CD1c-positive myeloid dendritic cell (primary cell): ENCODE measurements around the gene RHO.

Experiments used
- DNase-seq: peaks from one replicate; pipeline ENCODE4 v3.0.0-alpha.2; 2016; ENCODE audit errors: extremely low spot score

RHO gene

GRCh38 chr3:129559565-129560079 is 31.2 kb downstream of the RHO start:
- no peak for DNase-seq

GRCh38 chr3:129560269-129560787 is 31.9 kb downstream of the RHO start:
- no peak for DNase-seq

GRCh38 chr3:129560911-129561594 is 32.6 kb downstream of the RHO start:
- no peak for DNase-seq

GRCh38 chr3:129561619-129562248 is 33.3 kb downstream of the RHO start:
- DNase-seq, result no peak

- DNase-seq, result no peak
These were observed 34.4 kb downstream of the RHO start for GRCh38 chr3:129562803-129563202.

GRCh38 chr3:129563332-129563731 is 34.9 kb downstream of the RHO start:
- no peak for DNase-seq

GRCh38 chr3:129563850-129564535 is 35.6 kb downstream of the RHO start:
- DNase-seq, result no peak

GRCh38 chr3:129564981-129565644 is 36.7 kb downstream of the RHO start:
- DNase-seq, result no peak

GRCh38 chr3:129565902-129566301 is 37.5 kb downstream of the RHO start:
- DNase-seq, result no peak

- no peak for DNase-seq
These were observed 38.8 kb downstream of the RHO start for GRCh38 chr3:129567176-129567705.

- no peak for DNase-seq
These were observed 39.5 kb downstream of the RHO start for GRCh38 chr3:129567939-129568338.

- DNase-seq, result no peak
These were observed 41.4 kb downstream of the RHO start for GRCh38 chr3:129569856-129570255.

- DNase-seq, result no peak
These were observed 43.4 kb downstream of the RHO start for GRCh38 chr3:129571605-129572547.

- DNase-seq, result no peak
These were observed 44.2 kb downstream of the RHO start for GRCh38 chr3:129572603-129573002.

GRCh38 chr3:129573493-129573892 is 45.1 kb downstream of the RHO start:
- DNase-seq, result no peak

- DNase-seq, result no peak
These were observed 45.8 kb downstream of the RHO start for GRCh38 chr3:129574206-129574605.

- DNase-seq, result no peak
These were observed 47.0 kb downstream of the RHO start for GRCh38 chr3:129575233-129575996.

- DNase-seq, result no peak
These were observed 47.6 kb downstream of the RHO start for GRCh38 chr3:129575997-129576384.

GRCh38 chr3:129576514-129577352 is 48.3 kb downstream of the RHO start:
- DNase-seq, result peak; percentile 63
